ENCODE measurements around the gene SUPT20HL1.

SUPT20HL1 gene

DNA sequence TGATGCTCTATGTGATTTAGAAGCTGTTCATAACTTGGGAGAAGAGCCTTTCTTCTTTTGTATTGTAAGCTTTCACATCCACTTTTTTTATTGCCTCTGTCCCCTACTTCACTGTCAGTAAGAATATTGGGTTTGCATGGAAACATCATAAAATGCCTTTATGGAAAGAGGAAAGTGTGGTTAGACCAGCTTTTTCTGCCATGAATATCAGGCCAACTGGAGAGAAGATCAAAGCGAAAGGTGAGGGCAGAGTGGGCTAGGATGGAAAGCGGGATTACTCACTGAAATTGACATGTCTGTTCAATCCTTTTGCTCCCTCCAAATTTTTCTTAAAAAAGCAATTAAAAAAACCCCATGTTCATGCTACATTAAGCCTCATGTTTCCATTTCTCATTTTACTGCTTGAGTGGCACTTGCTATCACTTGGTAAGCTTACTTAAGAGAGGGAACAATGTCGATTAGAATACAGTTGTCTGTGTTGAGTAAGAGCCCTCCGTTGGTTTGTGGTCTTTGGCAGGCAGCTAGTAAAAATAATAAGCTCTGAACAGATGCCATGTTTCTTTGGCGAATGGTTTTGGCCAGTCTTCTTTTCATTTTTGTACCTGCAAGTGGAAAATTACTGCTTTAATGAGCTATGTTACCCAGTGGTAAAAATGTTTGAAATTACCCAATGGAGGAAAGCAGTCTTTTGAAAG is 35.9 kb downstream of the SUPT20HL1 start:
- TF ChIP-seq EZH2 (IDR thresholded peaks at IDR 0.05; ENCODE audit: borderline replicate concordance, low read length) = no peak
- TF ChIP-seq, protein P1, sequence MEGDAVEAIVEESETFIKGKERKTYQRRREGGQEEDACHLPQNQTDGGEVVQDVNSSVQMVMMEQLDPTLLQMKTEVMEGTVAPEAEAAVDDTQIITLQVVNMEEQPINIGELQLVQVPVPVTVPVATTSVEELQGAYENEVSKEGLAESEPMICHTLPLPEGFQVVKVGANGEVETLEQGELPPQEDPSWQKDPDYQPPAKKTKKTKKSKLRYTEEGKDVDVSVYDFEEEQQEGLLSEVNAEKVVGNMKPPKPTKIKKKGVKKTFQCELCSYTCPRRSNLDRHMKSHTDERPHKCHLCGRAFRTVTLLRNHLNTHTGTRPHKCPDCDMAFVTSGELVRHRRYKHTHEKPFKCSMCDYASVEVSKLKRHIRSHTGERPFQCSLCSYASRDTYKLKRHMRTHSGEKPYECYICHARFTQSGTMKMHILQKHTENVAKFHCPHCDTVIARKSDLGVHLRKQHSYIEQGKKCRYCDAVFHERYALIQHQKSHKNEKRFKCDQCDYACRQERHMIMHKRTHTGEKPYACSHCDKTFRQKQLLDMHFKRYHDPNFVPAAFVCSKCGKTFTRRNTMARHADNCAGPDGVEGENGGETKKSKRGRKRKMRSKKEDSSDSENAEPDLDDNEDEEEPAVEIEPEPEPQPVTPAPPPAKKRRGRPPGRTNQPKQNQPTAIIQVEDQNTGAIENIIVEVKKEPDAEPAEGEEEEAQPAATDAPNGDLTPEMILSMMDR (IDR thresholded peaks at IDR 0.05; ENCODE audit: low read length) = no peak
- Histone ChIP-seq H2AFZ (ENCODE audit: low read length) (no peak overlapping the region), H3K27me3 (ENCODE audit: insufficient read depth, low read length) (no peaks in the 10 kb centered on the region), H3K9me3 (ENCODE audit: low read length) (no peaks in the 10 kb centered on the region), H3K4me3 (ENCODE audit: low read depth, low read length, poor library complexity, severe bottlenecking) (no peak overlapping the region), H3K9me2 (ENCODE audit: low read depth, low read length) (no peaks in the 10 kb centered on the region), H3F3A (ENCODE audit: insufficient read depth, low read length) (no peaks in the 10 kb centered on the region), H3K79me2 (ENCODE audit: insufficient read depth, low read length) (no peaks in the 10 kb centered on the region), H3K27ac (ENCODE audit: low read depth, low read length, poor library complexity, severe bottlenecking) (no peak overlapping the region), H4K20me1 (ENCODE audit: insufficient read depth, low read length) (no peaks in the 10 kb centered on the region), H3K36me3 (ENCODE audit: insufficient read depth, low read length) (no peaks in the 10 kb centered on the region), H3K4me2 (ENCODE audit: low read length) (no peak overlapping the region), H3K9ac (ENCODE audit: low read length) (no peak overlapping the region), H3K4me1 (ENCODE audit: insufficient read depth, low read length, severe bottlenecking) (no peaks in the 10 kb centered on the region)

DNA sequence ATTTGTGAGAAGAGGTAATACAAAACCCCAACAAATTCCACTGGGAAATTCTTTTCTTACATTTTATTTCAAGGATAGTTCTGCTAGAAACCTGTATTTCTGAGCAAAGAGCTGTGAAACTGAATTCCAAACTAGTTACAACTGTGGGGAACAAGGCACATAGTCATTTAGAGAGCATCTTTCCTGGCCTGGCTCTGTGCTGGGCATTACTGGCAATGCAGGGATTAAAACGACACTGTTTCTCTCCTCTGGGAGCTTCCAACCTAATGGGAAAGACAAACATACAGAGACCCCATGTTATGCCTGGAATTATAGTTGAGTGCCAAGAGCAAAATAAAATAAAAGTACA is 36.5 kb downstream of the SUPT20HL1 start:
- H3K4me2 ChIP-seq (ENCODE audit: low read length) = no peak overlapping the region
- H3K9ac ChIP-seq (ENCODE audit: low read length) = no peak overlapping the region
- H3K4me1 ChIP-seq (ENCODE audit: insufficient read depth, low read length, severe bottlenecking) = no peaks in the 10 kb centered on the region
- no peaks in the 10 kb centered on the region for H3F3A ChIP-seq (ENCODE audit: insufficient read depth, low read length)
- no peak overlapping the region for H3K4me3 ChIP-seq (ENCODE audit: low read depth, low read length, poor library complexity, severe bottlenecking)
- H3K36me3 ChIP-seq (ENCODE audit: insufficient read depth, low read length) = no peaks in the 10 kb centered on the region
- H3K27ac ChIP-seq (ENCODE audit: low read depth, low read length, poor library complexity, severe bottlenecking) = no peak overlapping the region
- H4K20me1 ChIP-seq (ENCODE audit: insufficient read depth, low read length) = no peaks in the 10 kb centered on the region
- no peaks in the 10 kb centered on the region for H3K79me2 ChIP-seq (ENCODE audit: insufficient read depth, low read length)
- H3K9me3 ChIP-seq (ENCODE audit: low read length) = no peaks in the 10 kb centered on the region
- TF ChIP-seq EZH2 (IDR thresholded peaks at IDR 0.05; ENCODE audit: borderline replicate concordance, low read length) = no peak
- TF ChIP-seq, protein P1 (IDR thresholded peaks at IDR 0.05; ENCODE audit: low read length) = no peak
- H3K9me2 ChIP-seq (ENCODE audit: low read depth, low read length) = no peaks in the 10 kb centered on the region
- no peaks in the 10 kb centered on the region for H3K27me3 ChIP-seq (ENCODE audit: insufficient read depth, low read length)
- no peak overlapping the region for H2AFZ ChIP-seq (ENCODE audit: low read length)

DNA sequence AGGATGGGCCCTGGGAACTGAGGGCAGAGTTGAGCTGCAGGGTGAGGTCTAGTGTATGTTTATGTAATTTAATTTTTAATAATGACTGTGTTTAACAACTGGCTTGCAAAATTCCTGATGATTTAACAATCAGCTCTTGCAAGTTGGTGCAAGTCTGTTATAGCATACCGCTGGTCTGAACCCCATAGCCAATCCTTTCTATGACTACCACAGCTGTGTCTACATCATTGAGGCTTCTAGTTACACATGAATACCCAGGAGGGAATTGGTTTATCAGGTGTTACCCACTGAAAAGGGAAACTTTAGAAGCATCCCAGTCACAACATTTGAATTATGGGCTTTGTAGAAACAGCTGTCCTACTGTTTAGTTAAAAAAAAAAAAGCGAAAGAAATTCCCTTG is 38.3 kb downstream of the SUPT20HL1 start:
- H3F3A ChIP-seq (ENCODE audit: insufficient read depth, low read length) = no peaks in the 10 kb centered on the region
- no peaks in the 10 kb centered on the region for H3K4me1 ChIP-seq (ENCODE audit: insufficient read depth, low read length, severe bottlenecking)
- H3K9me2 ChIP-seq (ENCODE audit: low read depth, low read length) = no peaks in the 10 kb centered on the region
- no peak overlapping the region for H3K4me2 ChIP-seq (ENCODE audit: low read length)
- H3K4me3 ChIP-seq (ENCODE audit: low read depth, low read length, poor library complexity, severe bottlenecking) = no peak overlapping the region
- H2AFZ ChIP-seq (ENCODE audit: low read length) = no peak overlapping the region
- no peak overlapping the region for H3K27ac ChIP-seq (ENCODE audit: low read depth, low read length, poor library complexity, severe bottlenecking)
- H3K9me3 ChIP-seq (ENCODE audit: low read length) = no peaks in the 10 kb centered on the region
- no peaks in the 10 kb centered on the region for H3K27me3 ChIP-seq (ENCODE audit: insufficient read depth, low read length)
- no peak for TF ChIP-seq EZH2 (IDR thresholded peaks at IDR 0.05; ENCODE audit: borderline replicate concordance, low read length)
- TF ChIP-seq, protein P1 (IDR thresholded peaks at IDR 0.05; ENCODE audit: low read length) = no peak
- no peaks in the 10 kb centered on the region for H3K79me2 ChIP-seq (ENCODE audit: insufficient read depth, low read length)
- no peaks in the 10 kb centered on the region for H3K36me3 ChIP-seq (ENCODE audit: insufficient read depth, low read length)
- no peaks in the 10 kb centered on the region for H4K20me1 ChIP-seq (ENCODE audit: insufficient read depth, low read length)
- H3K9ac ChIP-seq (ENCODE audit: low read length) = no peak overlapping the region
